HepG2 (cell line): ENCODE data around the gene WDR54. TPM values are rescaled to one million over a fixed set of nuclear protein-coding genes. Genes with fewer than 3 reads are reported as not detected.

Source experiments
- FOXA1 ChIP-seq, 2 experiments: fragments of 450-650 bp in 1 of 2; sonication (generic) in 1 of 2; formaldehyde crosslinking in 1 of 2; IDR thresholded peaks; 2 replicates each; pipeline versions ENCODE4 v1.4.0 to v1.6.1; 2016 to 2020; ENCODE audit warnings: missing genetic modification reagents in 1 of 2
- HOXA3 ChIP-seq: sonication (generic); formaldehyde crosslinking; IDR thresholded peaks from 2 replicates; pipeline ENCODE4 v1.5.0; 2020; ENCODE audit warnings: missing genetic modification reagents
- JUND ChIP-seq: sonication (generic); formaldehyde crosslinking; IDR thresholded peaks from 2 replicates; pipeline ENCODE4 v1.8.0; 2022; ENCODE audit warnings: mild to moderate bottlenecking, missing genetic modification reagents
- MEIS1 ChIP-seq: sonication (generic); formaldehyde crosslinking; IDR thresholded peaks from 2 replicates; pipeline ENCODE4 v1.9.0; 2021; ENCODE audit warnings: mild to moderate bottlenecking, missing genetic modification reagents, moderate library complexity, borderline replicate concordance
- YY1 ChIP-seq: IDR thresholded peaks from 2 replicates; pipeline ENCODE4 v1.6.1; 2011; ENCODE audit warnings: low read length, low read depth, moderate library complexity, mild to moderate bottlenecking; ENCODE audit not compliant: insufficient read depth, insufficient replicate concordance
- ZNF12 ChIP-seq: sonication (generic); formaldehyde crosslinking; IDR thresholded peaks from 2 replicates; pipeline ENCODE4 v1.5.0; 2020; ENCODE audit warnings: missing genetic modification reagents
- ZNF205 ChIP-seq: IDR thresholded peaks from 2 replicates; pipeline ENCODE4 v1.6.1; 2018; ENCODE audit warnings: missing biosample characterization, missing genetic modification reagents
- polyA plus RNA-seq, 8 experiments: library from polyadenylated mRNA; depleted of rRNA in 3 of 8; stranded (reverse) in 7 of 8; unstranded in 1 of 8; fragments of >200 nt; fragmentation: Illumina TruSeq in 4 of 8; extraction: Trizol in 4 of 8; gene quantifications; 2 replicates each; pipeline versions ENCODE4 v1.2.1 to v1.2.3, GENCODE V29; 2011 to 2016; ENCODE audit warnings: low read depth in 4 of 8, missing spikeins in 1 of 8, mixed read lengths in 1 of 8; ENCODE audit not compliant: insufficient read depth in 1 of 8
- total RNA-seq, 5 experiments: library from RNA; depleted of rRNA; stranded (reverse); fragments of >200 nt; fragmentation: Illumina TruSeq; extraction: Trizol; gene quantifications; 2 replicates each; pipeline ENCODE4 v1.2.3, GENCODE V29; 2016; ENCODE audit warnings: low read depth in 1 of 5
- TF ChIP-seq, protein P1 (sequence below): sonication (generic); formaldehyde crosslinking; IDR thresholded peaks from 2 replicates; pipeline ENCODE4 v1.5.0; 2020; ENCODE audit warnings: mild to moderate bottlenecking, missing genetic modification reagents, moderate library complexity
- TF ChIP-seq, protein P2 (sequence below): sonication (generic); formaldehyde crosslinking; IDR thresholded peaks from 2 replicates; pipeline ENCODE4 v1.5.0; 2020; ENCODE audit warnings: missing genetic modification reagents, mild to moderate bottlenecking, borderline replicate concordance
- TF ChIP-seq, protein P3 (sequence below): sonication (generic); formaldehyde crosslinking; IDR thresholded peaks from 2 replicates; pipeline ENCODE4 v1.4.0; 2020; ENCODE audit warnings: mild to moderate bottlenecking, missing genetic modification reagents
- TF ChIP-seq, protein P4 (sequence below): sonication (generic); formaldehyde crosslinking; IDR thresholded peaks from 2 replicates; pipeline ENCODE4 v1.4.0; 2020; ENCODE audit warnings: missing genetic modification reagents
- TF ChIP-seq, protein P5 (sequence below): sonication (generic); formaldehyde crosslinking; conservative IDR thresholded peaks from 2 replicates; pipeline ENCODE4 v1.5.0; 2020; ENCODE audit warnings: missing genetic modification reagents
- TF ChIP-seq, protein P6 (sequence below): sonication (generic); formaldehyde crosslinking; IDR thresholded peaks from 2 replicates; pipeline ENCODE4 v1.5.0; 2020; ENCODE audit warnings: missing genetic modification reagents, mild to moderate bottlenecking, borderline replicate concordance
- TF ChIP-seq, protein P7 (sequence below): sonication (generic); formaldehyde crosslinking; IDR thresholded peaks from 2 replicates; pipeline ENCODE4 v1.5.0; 2020; ENCODE audit warnings: mild to moderate bottlenecking, missing genetic modification reagents, borderline replicate concordance

WDR54 gene
- total and polyA plus RNA-seq, 2 of the 13 experiments (the other 11 are each of a cell fraction or from before 2014, with no cell fraction given), result 2.0 to 17.3 TPM

DNA sequence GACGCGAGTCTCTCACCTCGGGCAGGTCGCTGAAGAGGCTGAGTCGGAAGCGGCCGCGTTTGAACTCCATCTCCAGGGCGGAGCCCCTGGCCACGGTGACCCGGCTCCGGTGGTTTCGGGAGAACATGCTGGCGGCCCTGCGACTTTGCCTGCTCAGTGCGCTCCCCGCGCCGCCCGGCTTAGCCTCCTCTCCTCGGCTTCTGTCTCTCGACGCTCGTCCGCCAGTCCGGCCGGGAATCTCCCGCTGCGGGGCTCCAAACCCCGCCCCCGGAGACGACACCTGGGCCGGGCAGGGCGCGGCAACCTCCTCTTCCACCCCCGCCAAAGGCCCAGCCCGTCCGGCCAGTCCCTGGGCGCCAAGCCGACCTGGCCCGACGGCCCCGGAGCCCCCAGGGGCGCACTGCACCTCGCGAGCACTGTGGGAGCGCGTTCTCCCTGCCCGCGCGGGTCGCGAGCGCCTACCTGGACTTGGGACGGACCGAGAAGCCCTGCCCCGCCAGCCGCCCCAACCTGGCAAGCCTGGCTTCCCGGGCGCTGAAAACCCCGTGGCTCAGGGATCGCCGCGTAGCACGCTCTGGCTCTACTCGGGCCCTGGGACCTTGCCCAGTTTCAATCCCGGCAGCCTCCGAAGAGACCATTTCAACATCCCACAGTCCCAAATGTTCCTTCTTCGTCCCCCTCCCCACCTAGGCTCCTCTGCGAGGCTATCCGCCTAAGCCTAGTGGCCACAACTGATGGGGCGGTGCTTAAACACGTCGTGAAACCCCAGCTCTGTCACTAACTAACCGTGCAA lies 20.4 kb downstream of the WDR54 start, which contains the start of gene RTKN (continued):
- TF ChIP-seq, protein P1, sequence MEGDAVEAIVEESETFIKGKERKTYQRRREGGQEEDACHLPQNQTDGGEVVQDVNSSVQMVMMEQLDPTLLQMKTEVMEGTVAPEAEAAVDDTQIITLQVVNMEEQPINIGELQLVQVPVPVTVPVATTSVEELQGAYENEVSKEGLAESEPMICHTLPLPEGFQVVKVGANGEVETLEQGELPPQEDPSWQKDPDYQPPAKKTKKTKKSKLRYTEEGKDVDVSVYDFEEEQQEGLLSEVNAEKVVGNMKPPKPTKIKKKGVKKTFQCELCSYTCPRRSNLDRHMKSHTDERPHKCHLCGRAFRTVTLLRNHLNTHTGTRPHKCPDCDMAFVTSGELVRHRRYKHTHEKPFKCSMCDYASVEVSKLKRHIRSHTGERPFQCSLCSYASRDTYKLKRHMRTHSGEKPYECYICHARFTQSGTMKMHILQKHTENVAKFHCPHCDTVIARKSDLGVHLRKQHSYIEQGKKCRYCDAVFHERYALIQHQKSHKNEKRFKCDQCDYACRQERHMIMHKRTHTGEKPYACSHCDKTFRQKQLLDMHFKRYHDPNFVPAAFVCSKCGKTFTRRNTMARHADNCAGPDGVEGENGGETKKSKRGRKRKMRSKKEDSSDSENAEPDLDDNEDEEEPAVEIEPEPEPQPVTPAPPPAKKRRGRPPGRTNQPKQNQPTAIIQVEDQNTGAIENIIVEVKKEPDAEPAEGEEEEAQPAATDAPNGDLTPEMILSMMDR (CRISPR knock-in tag), result peak; percentile 38
- peak; percentile 47; the same call in 1 of the 2 replicates for TF ChIP-seq ZNF205 (CRISPR knock-in tag)
- no peak for TF ChIP-seq YY1
- TF ChIP-seq, protein P2, sequence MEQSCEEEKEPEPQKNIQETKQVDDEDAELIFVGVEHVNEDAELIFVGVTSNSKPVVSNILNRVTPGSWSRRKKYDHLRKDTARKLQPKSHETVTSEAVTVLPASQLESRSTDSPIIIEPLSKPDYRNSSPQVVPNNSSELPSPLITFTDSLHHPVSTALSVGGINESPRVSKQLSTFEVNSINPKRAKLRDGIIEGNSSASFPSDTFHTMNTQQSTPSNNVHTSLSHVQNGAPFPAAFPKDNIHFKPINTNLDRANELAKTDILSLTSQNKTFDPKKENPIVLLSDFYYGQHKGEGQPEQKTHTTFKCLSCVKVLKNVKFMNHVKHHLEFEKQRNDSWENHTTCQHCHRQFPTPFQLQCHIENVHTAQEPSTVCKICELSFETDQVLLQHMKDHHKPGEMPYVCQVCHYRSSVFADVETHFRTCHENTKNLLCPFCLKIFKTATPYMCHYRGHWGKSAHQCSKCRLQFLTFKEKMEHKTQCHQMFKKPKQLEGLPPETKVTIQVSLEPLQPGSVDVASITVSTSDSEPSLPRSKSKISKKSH (CRISPR knock-in tag), result no peak; the same call in none of the 2 replicates
- TF ChIP-seq FOXA1 (IDR thresholded peaks at IDR 0.05), result no peak
- peak; percentile 32 for TF ChIP-seq FOXA1 (CRISPR knock-in tag; IDR thresholded peaks at IDR 0.05)
- TF ChIP-seq MEIS1 (CRISPR knock-in tag), result 0 out of 2 replicates have a peak, but pooled peaks have one; percentile 40
- TF ChIP-seq, protein P3, sequence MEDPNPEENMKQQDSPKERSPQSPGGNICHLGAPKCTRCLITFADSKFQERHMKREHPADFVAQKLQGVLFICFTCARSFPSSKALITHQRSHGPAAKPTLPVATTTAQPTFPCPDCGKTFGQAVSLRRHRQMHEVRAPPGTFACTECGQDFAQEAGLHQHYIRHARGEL, result peak; percentile 85
- TF ChIP-seq, protein P4, sequence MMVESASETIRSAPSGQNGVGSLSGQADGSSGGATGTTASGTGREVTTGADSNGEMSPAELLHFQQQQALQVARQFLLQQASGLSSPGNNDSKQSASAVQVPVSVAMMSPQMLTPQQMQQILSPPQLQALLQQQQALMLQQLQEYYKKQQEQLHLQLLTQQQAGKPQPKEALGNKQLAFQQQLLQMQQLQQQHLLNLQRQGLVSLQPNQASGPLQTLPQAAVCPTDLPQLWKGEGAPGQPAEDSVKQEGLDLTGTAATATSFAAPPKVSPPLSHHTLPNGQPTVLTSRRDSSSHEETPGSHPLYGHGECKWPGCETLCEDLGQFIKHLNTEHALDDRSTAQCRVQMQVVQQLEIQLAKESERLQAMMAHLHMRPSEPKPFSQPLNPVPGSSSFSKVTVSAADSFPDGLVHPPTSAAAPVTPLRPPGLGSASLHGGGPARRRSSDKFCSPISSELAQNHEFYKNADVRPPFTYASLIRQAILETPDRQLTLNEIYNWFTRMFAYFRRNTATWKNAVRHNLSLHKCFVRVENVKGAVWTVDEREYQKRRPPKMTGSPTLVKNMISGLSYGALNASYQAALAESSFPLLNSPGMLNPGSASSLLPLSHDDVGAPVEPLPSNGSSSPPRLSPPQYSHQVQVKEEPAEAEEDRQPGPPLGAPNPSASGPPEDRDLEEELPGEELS (CRISPR knock-in tag), result no peak; the same call in none of the 2 replicates
- TF ChIP-seq, protein P5, sequence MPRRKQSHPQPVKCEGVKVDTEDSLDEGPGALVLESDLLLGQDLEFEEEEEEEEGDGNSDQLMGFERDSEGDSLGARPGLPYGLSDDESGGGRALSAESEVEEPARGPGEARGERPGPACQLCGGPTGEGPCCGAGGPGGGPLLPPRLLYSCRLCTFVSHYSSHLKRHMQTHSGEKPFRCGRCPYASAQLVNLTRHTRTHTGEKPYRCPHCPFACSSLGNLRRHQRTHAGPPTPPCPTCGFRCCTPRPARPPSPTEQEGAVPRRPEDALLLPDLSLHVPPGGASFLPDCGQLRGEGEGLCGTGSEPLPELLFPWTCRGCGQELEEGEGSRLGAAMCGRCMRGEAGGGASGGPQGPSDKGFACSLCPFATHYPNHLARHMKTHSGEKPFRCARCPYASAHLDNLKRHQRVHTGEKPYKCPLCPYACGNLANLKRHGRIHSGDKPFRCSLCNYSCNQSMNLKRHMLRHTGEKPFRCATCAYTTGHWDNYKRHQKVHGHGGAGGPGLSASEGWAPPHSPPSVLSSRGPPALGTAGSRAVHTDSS, result no peak; the same call in 1 of the 2 replicates
- TF ChIP-seq, protein P6, sequence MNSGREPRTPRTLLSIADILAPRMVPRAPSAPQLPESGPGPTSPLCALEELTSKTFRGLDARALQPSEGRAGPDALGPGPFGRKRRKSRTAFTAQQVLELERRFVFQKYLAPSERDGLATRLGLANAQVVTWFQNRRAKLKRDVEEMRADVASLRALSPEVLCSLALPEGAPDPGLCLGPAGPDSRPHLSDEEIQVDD, result no peak
- TF ChIP-seq, protein P7, sequence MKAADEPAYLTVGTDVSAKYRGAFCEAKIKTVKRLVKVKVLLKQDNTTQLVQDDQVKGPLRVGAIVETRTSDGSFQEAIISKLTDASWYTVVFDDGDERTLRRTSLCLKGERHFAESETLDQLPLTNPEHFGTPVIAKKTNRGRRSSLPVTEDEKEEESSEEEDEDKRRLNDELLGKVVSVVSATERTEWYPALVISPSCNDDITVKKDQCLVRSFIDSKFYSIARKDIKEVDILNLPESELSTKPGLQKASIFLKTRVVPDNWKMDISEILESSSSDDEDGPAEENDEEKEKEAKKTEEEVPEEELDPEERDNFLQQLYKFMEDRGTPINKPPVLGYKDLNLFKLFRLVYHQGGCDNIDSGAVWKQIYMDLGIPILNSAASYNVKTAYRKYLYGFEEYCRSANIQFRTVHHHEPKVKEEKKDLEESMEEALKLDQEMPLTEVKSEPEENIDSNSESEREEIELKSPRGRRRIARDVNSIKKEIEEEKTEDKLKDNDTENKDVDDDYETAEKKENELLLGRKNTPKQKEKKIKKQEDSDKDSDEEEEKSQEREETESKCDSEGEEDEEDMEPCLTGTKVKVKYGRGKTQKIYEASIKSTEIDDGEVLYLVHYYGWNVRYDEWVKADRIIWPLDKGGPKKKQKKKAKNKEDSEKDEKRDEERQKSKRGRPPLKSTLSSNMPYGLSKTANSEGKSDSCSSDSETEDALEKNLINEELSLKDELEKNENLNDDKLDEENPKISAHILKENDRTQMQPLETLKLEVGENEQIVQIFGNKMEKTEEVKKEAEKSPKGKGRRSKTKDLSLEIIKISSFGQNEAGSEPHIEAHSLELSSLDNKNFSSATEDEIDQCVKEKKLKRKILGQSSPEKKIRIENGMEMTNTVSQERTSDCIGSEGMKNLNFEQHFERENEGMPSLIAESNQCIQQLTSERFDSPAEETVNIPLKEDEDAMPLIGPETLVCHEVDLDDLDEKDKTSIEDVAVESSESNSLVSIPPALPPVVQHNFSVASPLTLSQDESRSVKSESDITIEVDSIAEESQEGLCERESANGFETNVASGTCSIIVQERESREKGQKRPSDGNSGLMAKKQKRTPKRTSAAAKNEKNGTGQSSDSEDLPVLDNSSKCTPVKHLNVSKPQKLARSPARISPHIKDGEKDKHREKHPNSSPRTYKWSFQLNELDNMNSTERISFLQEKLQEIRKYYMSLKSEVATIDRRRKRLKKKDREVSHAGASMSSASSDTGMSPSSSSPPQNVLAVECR (CRISPR knock-in tag), result peak; percentile 87
- TF ChIP-seq ZNF12, result 0 out of 2 replicates have a peak, but pooled peaks have one; percentile 61
- TF ChIP-seq JUND (CRISPR knock-in tag), result 0 out of 2 replicates have a peak, but pooled peaks have one; percentile 39
- TF ChIP-seq HOXA3 (CRISPR knock-in tag), result peak; percentile 44
